SIG-M5 treated with dmso at 0.1 percent for 504 hours (cell line): ENCODE results near the gene C3orf20.

ENCODE experiments used
- DNase-seq: peaks from one replicate; lab custom pipeline; 2025; ENCODE audit not compliant: unreplicated experiment; lab: John Stamatoyannopoulos, UW

The C3orf20 gene

GRCh38 chr3:14649466-14649865, 25.5 kb upstream of the C3orf20 start:
- DNase-seq, result no peak

- no peak for DNase-seq
These were observed 24.7 kb upstream of the C3orf20 start for GRCh38 chr3:14650193-14650592.

DNA sequence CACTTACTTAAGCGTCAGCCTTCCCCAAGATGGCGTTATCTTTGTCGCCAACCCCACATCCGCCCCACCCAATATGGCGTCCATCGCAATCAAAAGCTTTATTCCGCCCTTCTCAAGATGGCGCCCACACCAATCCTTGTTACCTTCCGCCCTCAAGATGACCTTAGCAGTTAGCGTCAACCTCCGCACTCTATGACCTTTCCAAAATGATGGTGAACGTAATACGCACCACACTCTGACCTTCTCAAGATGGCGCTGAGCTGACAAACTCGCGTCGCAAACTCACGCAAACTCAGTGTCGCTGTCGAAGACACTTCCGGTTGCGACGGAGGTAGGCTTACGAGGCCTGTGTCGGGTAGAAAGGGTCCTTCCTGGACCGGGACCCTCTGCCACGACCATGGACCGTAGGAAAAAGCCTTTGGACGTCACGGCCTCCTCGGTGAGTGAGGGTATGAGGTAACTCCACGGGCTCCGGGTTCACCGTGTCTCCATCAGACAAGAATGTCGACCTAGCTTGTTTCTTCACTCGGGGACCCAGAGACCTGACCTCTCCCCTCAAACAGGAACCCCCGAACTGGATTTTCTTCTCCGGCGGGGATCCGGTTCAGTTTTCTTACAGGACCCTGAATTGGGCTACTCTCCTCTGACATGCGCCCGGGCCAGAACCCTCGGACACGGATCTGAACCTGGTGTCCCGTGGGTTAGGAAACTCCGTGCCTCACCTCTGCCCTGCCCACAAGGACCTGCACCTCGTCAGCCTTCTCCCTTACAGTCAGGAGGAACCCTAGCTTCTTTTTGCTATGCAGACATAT, 23.3 kb upstream of the C3orf20 start, which contains the start of gene CCDC174:
TSS of gene CCDC174 (plus strand) at position 323 of the 812 bp plus-strand sequence. CDS start at position 398, 75 bp downstream.
- DNase-seq, result peak; percentile 100

- peak; percentile 74 for DNase-seq
These were observed 22.5 kb upstream of the C3orf20 start for GRCh38 chr3:14652360-14652907.

DNA sequence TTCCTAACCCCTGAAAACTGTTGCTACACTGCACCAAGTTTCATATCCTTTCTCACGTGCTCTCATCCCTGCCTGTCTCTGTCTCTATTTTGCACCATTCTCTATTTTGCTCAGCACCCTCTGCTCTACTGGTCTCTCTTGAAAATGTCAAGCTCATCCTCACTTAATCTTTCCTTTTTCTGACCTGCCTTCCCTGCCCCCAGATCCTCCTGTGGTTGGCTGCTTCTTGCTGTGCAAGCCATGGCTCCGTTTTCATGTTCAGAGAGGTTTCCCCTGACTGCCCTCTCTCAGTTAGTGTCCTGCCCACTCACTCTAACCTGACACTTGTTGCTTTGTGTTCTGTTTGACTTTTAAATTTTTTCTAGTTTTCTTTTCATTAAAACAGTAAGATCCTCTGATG, 17.4 kb upstream of the C3orf20 start:
- DNase-seq, result no peak

DNA sequence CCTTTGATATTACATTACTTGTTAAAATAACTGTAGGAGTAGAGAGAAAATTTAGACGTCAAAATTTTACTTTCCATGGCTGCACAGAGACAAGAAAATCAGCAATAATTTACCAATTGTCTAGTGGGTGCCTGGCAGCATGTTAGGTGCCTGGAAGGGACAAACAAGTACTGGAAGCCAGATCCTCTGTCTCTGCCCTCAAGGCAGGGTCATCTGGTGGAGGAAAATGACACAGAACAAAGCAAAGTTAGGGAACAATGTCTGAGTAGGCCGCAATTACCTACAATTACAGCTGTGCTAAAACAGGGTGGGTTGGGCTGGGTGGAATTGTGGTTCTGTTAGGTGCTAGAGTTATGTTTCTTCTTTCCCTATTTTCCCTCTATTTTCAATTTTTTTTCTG, 16.0 kb upstream of the C3orf20 start:
- DNase-seq, result no peak

GRCh38 chr3:14660942-14661341, 14.0 kb upstream of the C3orf20 start:
- DNase-seq, result no peak

DNA sequence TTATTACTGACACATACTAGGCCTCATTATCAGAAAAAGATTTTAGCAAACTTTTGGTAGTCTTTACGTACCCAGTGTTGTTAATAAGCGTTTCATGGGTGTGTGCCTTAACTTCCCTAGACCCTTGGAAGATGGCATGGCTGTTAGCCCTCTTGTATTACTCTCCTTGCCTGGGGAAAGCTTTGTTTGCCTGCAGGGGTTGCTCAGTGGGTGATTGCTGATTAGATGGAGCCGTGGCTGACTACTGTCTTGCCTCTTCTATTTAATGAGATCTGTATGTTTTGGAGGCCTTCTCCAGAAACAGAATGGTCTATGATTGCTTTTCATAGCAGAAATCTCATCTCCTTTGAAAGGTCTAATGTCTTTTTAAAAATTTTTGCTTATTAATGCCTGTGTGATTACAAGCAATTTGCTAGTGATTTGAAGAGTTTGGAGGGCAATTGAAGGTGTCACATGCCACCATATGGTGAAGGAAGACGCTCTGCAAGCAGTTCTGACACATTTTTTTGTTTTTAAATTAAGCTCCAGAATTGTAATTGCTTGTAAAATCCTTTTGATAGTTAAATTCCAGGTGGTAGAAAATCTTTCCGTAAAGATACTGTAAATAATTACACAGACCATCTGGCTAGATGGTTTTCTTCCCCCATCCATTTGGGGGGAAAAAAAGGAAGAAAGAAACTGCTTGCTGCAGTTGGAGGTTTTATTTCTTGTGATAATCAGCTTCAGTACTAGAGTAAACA, 11.4 kb upstream of the C3orf20 start:
- no peak for DNase-seq

GRCh38 chr3:14664170-14664569, 10.8 kb upstream of the C3orf20 start:
- no peak for DNase-seq

DNA sequence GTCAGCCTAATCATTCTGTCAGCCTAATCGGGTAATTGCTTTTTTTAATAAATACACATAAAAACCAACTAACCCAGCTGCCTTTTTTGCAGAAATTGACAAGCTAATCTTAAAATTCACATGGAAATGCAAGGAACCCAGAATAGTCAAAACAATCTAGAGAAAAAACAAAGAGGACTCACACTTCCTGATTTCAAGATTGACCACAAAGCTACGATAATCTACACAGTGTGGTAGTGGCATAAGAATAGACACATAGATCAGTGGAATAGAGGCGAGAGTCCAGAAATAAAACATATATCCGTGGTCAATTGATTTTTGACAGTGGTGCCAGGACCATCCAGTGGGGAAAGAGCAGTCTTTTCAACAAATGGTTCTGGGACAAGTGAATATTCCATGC, 2.4 kb upstream of the C3orf20 start:
- DNase-seq, result no peak

DNA sequence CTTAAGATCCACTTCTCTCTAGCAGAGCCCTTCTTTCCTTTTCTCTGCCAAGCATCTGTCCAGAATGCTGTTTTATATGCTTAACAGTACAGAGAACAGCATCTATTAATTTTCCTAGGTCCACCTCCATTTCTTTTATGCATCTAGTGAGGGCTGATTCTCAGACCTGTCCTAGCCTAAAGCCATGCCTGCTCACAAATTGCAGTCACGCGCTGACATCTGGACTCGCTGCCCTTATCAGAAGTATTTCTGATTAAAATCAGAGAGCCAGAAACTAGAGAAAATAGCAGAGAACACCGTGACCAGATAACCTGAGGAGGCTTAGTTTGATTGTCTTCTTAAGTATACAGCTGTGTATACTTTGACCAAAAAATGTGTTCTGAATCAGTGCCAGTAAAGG, 1.9 kb downstream of the C3orf20 start:
- no peak for DNase-seq

DNA sequence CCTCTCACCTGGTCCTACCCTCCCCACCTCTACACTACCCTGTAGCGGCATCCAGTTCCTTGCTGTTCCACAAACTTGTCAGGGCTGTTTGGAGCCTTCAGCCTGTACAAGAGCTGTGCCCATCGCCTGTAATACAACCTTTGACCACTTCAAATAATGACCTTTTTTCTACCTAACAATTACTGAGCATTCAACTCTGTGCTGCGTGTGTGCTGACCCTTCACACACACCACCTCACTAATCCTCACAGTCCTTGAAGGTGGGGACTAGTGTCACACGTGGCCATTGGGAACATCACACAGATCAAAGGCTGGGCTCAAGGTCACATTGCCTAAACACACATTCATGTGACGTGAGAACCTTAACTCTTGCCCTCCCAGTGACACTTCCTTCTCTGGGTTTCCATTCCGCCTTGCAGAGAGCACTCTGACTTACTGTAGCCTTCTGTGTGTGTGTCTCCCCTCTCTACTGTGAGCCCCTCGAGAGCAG, 3.1 kb downstream of the C3orf20 start:
- peak; percentile 39 for DNase-seq

GRCh38 chr3:14680115-14680514, 5.2 kb downstream of the C3orf20 start:
- no peak for DNase-seq

DNA sequence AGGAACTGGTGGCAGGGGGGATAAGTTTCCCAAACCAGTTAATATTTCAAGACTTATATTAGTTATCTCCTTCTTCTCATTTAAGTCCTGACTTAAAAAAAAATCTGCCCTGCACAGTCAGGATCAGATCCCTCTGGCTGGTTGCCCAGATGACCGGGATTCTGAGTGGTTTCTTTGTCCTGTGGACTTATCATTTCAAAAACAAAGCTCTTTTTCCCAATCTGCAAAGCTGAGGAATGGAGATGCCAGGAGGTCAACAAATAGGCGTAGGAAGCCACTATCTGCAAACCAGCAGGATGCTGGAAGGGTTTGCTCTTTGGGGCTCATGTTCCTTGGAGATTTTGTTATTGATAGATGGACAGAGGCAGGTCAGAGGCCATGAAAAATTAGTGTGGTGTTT, 5.8 kb downstream of the C3orf20 start:
- no peak for DNase-seq

DNA sequence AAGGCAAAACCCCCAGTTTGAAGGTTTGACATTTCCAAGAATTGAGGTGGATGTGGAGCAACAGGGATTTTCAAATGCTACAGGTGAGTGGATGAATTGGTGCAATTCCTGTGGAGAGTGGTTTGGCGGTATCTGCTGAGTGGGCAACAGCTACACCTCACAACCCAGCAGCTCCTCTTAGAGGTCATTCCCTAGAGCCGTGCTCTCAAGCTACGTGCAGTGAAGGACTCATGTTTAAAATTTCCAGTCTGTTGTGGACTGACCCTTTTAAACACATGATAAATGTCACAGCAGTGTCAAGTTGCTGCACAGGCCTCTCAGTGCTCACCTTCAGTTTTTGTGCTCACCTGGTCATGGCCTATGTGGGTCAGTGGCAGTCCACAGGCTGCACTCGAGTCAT, 9.5 kb downstream of the C3orf20 start:
- no peak for DNase-seq

- peak; percentile 41 for DNase-seq
These were observed 10.2 kb downstream of the C3orf20 start for GRCh38 chr3:14685179-14685578.

GRCh38 chr3:14687360-14687759, 12.4 kb downstream of the C3orf20 start:
- no peak for DNase-seq

- no peak for DNase-seq
These were observed 13.6 kb downstream of the C3orf20 start for GRCh38 chr3:14688525-14688924.

- peak; percentile 84 for DNase-seq
These were observed 14.5 kb downstream of the C3orf20 start for GRCh38 chr3:14689247-14689980.

- peak; percentile 80 for DNase-seq
These were observed 16.3 kb downstream of the C3orf20 start for GRCh38 chr3:14691239-14691638.

- DNase-seq, result no peak
These were observed 16.8 kb downstream of the C3orf20 start for GRCh38 chr3:14691719-14692118.
